ENCODE data around the gene STIM2. TPM values are rescaled to one million over a fixed set of nuclear protein-coding genes. Genes with fewer than 3 reads are reported as not detected.

STIM2 gene
- total and polyA plus RNA-seq, 9 of the 15 experiments (the other 6 are each of a cell fraction or from before 2014, with no cell fraction given), result 7.2 to 26.8 (median 15.4) TPM

- TF ChIP-seq MGA (IDR thresholded peaks at IDR 0.05) (no peak), CTBP1 (IDR thresholded peaks at IDR 0.05; ENCODE audit: borderline replicate concordance) (no peak), ZNF507 (tag; conservative IDR thresholded peaks at IDR 0.05) (no peak), RB1 (IDR thresholded peaks at IDR 0.05; ENCODE audit: low read depth) (no peak), ETV1 (tag; conservative IDR thresholded peaks at IDR 0.05; ENCODE audit: low read depth) (no peak), E2F1 (CRISPR knock-in tag; IDR thresholded peaks at IDR 0.05) (no peak), SNRNP70 (optimal IDR thresholded peaks at IDR 0.05; ENCODE audit: low read depth, low read length) (no peak)
These were observed 196.4 kb downstream of the STIM2 start (continued) for GRCh38 chr4:27057053-27057452.

Data from K562 (cell line).